Left hindlimb (tissue), 1 donor: ENCODE measurements around the gene HERPUD1.
A peak's percentile ranks its signal among the peaks of the same experiment; 100 is the strongest.
"Not testable (repeated sequence)": the region's sequence is repeated elsewhere in the genome, so short reads cannot be mapped to it uniquely, and the experiment has no call there.

Experiments
- DNase-seq: peaks from one replicate; pipeline ENCODE4 v3.0.0-alpha.2; 2018

Gene HERPUD1

GRCh38 chr16:56931892-56932720, at the start of gene HERPUD1:
HERPUD1 (plus strand) TSS chr16:56932142; CDS start chr16:56932245, 103 bp downstream.
- DNase-seq: peak; percentile 99

GRCh38 chr16:56883586-56883985, 48.4 kb upstream of the HERPUD1 start:
- no peak for DNase-seq

GRCh38 chr16:56884026-56884582, 47.8 kb upstream of the HERPUD1 start:
- DNase-seq: no peak

GRCh38 chr16:56884929-56885328, 47.0 kb upstream of the HERPUD1 start:
- DNase-seq: not testable (repeated sequence)

- no peak for DNase-seq
Measured at GRCh38 chr16:56885446-56886162, 46.3 kb upstream of the HERPUD1 start.

GRCh38 chr16:56886296-56886695, 45.6 kb upstream of the HERPUD1 start:
- DNase-seq: no peak

- DNase-seq: no peak
Measured at GRCh38 chr16:56886826-56887225, 45.1 kb upstream of the HERPUD1 start.

- no peak for DNase-seq
Measured at GRCh38 chr16:56888806-56889205, 43.1 kb upstream of the HERPUD1 start.

- DNase-seq: no peak
Measured at GRCh38 chr16:56889206-56889605, 42.7 kb upstream of the HERPUD1 start.

- DNase-seq: no peak
Measured at GRCh38 chr16:56891685-56892084, 40.3 kb upstream of the HERPUD1 start.

GRCh38 chr16:56892705-56893104, 39.2 kb upstream of the HERPUD1 start:
- DNase-seq: no peak

GRCh38 chr16:56894331-56894917, 37.5 kb upstream of the HERPUD1 start:
- no peak for DNase-seq

GRCh38 chr16:56895813-56896212, 36.1 kb upstream of the HERPUD1 start:
- DNase-seq: no peak

GRCh38 chr16:56896244-56896643, 35.7 kb upstream of the HERPUD1 start:
- DNase-seq: no peak

GRCh38 chr16:56897026-56897799, 34.7 kb upstream of the HERPUD1 start:
- no peak for DNase-seq

GRCh38 chr16:56898847-56899246, 33.1 kb upstream of the HERPUD1 start:
- no peak for DNase-seq

- no peak for DNase-seq
Measured at GRCh38 chr16:56903866-56904265, 28.1 kb upstream of the HERPUD1 start.

- no peak for DNase-seq
Measured at GRCh38 chr16:56907401-56907800, 24.5 kb upstream of the HERPUD1 start.

GRCh38 chr16:56909527-56909979, 22.4 kb upstream of the HERPUD1 start:
- DNase-seq: peak; percentile 62

- DNase-seq: no peak
Measured at GRCh38 chr16:56910112-56910511, 21.8 kb upstream of the HERPUD1 start.

GRCh38 chr16:56910654-56911539, 21.0 kb upstream of the HERPUD1 start:
- DNase-seq: peak; percentile 50
